WI38 (cell line): ENCODE data around the gene CYLD.

Experiments used
- H3K4me3 ChIP-seq: 2 replicates; pipeline ENCODE4 v1.5.1; 2011; ENCODE audit warnings: low read depth, mild to moderate bottlenecking, control low read depth, low read length
- TF ChIP-seq, protein P1 (sequence below): IDR thresholded peaks from 2 replicates; pipeline ENCODE4 v1.5.1; 2012; ENCODE audit warnings: low read depth, mild to moderate bottlenecking, control low read depth, low read length

The CYLD gene

DNA sequence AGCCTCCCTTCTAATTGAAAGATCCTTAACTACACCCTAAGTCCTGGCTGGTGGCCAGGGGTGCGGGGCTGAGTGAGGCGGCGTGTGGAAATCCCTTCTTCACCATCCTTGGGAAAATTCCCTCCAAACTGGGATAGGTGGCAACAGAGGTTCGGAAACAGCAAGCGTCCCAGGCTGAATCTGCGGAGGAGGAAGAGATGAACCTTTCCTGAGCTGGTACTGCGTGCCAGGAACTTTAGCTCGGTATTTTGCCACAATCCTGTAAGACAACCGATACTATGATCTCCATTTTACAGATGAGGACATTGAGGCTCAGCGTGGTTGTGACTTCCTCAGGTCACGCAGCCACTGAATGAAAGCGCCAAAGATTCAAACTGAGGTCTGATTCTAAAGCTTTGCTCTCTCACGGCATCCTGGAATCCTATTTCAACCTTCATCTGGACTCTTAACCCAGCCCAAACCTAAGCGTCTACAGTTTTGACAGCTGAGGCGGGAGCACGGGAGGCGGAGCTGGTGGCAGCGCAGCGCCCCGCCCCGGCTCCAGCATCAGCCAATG, 583 bp upstream of the CYLD start:
- peak overlapping the region; percentile 54 for H3K4me3 ChIP-seq
- TF ChIP-seq, protein P1, sequence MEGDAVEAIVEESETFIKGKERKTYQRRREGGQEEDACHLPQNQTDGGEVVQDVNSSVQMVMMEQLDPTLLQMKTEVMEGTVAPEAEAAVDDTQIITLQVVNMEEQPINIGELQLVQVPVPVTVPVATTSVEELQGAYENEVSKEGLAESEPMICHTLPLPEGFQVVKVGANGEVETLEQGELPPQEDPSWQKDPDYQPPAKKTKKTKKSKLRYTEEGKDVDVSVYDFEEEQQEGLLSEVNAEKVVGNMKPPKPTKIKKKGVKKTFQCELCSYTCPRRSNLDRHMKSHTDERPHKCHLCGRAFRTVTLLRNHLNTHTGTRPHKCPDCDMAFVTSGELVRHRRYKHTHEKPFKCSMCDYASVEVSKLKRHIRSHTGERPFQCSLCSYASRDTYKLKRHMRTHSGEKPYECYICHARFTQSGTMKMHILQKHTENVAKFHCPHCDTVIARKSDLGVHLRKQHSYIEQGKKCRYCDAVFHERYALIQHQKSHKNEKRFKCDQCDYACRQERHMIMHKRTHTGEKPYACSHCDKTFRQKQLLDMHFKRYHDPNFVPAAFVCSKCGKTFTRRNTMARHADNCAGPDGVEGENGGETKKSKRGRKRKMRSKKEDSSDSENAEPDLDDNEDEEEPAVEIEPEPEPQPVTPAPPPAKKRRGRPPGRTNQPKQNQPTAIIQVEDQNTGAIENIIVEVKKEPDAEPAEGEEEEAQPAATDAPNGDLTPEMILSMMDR: no peak

DNA sequence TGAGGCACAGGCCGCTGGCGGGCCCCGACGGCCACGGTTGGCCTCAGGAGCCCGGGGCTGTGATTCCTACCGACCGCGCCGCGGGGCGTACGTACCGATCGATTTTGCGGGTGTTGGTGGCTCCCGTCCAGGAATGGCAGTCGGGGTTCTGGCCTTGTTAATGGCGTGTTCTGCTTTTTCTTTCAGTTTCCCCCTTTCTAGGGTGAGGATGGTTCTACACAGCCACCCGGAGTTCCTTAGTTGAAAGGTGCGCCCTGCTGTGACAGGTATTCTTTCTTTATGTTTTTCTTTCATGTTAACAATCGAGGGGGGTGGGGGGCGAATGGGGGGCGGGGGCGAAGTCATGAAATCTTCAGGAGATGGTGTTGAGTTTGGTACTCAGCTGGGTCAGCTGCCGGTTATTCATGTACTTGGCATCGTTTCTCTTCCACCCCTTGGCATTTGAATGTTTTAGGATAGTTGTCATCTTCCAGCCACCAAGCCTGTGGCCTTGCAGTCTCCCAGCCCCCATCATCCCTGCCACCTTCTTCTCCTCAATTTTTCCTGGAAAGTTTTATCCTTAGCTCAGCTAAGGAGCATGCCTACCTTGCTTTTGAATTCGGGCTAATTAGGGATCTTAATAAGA, 802 bp downstream of the CYLD start:
- peak overlapping the region; percentile 80 for H3K4me3 ChIP-seq

DNA sequence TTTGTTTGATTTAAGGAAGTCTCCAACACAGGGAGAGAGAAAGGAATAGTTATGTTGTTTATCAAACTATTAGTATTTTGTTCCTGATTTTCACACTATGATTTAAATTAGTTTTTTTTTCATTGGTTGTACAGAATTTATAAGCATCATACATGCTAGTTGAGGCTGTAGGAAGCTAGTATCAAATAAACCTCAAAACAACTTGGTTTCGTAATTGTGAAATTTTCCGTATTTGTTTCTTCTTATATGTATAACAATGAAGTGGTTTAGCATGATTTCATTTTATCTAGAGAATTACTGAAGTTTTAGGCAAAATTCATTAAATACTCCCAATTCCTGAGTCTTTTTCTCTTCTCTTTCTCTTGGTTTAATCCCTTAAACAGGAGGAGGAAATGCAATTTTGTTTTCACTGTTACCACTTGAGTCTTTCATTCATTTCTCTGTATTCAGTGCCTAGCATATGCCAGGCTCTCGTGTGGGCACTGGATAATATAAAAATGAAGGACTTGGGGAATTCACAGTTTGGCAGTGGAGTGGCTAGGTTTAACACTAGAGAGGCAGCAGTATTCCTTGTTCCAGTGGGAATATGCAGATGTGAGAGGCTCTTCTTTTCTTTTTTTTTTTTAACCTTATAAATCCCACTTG, 1.8 kb downstream of the CYLD start:
- TF ChIP-seq, protein P1: no peak
- H3K4me3 ChIP-seq: no peak overlapping the region

More for the DNA sequence above, 802 bp downstream of the CYLD start:
- TF ChIP-seq, protein P1: no peak

DNA sequence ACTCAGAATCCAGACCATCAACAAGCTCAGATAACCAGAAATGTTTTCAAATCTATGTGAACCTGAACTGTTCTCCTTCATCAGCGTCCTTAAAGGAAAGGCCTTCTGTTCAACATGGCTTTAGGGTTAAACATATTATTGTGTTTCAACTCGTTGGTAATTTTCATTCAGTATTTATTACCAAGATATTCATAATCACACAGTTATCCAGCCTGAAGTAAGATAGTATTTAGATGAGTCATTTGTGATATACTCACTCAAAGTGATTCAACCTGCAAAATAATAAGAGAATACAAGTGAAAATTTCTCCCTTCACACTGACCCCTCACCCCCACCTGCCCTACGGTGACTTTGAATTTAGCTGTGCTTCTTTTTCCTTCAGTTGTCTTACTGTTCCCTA, 3.0 kb downstream of the CYLD start:
- H3K4me3 ChIP-seq: no peak overlapping the region
- TF ChIP-seq, protein P1: no peak

DNA sequence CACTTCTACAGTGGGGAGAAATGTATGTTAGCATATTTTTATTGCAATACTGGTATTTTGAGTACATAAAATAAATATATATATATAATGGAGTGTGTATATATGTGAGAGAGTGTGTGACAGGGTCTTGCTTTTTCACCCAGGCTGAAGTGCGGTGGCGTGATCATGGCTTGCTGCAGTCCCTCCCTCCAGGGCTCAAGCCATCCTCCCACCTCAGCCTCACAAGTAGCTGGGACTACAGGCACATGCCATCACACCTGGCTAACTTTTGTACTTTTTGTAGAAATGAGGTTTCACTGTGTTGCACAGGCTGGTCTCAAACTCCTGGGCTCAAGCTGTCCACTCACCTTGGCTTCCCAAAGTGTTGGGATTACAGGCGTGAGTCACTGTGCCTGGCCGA, 4.1 kb downstream of the CYLD start:
- TF ChIP-seq, protein P1: no peak
- H3K4me3 ChIP-seq: no peak overlapping the region

DNA sequence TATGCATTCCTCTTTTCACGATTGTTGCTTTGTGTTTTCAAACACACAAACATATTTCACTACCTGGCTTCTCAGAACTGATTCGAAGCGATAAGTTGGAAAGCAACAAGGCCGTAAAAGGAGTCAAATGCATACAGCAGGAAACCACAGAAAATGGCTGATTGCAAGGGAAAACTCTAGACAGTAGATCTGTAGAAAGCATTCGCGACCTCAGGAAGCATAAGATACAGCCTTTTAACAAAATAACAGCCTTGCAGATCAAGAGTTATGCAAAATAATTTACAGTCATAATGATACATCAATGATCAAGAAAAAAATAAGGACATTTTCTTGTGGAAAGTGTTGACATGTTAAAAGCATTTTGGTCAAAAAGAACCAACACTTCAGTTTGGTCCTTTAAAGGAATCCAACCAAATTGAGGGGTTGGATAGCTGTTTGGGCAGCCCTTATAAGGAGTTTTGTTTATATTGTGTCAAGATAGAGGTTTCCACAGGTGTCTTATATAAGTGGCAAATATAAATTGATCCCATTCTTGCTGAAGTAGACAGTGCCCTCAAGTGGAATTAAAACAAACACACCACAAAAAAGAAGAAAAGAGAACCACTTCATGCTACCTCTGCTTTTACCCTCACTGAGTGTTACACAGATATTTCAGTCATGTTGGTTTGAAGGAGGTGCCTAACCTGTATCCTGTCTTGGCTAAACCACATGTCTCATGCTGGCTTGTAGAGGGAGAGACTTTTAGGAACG, 5.5 kb downstream of the CYLD start:
- H3K4me3 ChIP-seq: no peak overlapping the region
- TF ChIP-seq, protein P1: no peak
